GM19238 (cell line): ENCODE data around the gene CYP4Z1.
"Not testable (repeated sequence)": the region's sequence is repeated elsewhere in the genome, so short reads cannot be mapped to it uniquely, and the experiment has no call there.

Experiments used
- DNase-seq: peaks from one replicate; pipeline ENCODE4 v3.0.0; 2011; ENCODE audit warnings: low spot score; ENCODE audit not compliant: insufficient read length

The CYP4Z1 gene, protein sequence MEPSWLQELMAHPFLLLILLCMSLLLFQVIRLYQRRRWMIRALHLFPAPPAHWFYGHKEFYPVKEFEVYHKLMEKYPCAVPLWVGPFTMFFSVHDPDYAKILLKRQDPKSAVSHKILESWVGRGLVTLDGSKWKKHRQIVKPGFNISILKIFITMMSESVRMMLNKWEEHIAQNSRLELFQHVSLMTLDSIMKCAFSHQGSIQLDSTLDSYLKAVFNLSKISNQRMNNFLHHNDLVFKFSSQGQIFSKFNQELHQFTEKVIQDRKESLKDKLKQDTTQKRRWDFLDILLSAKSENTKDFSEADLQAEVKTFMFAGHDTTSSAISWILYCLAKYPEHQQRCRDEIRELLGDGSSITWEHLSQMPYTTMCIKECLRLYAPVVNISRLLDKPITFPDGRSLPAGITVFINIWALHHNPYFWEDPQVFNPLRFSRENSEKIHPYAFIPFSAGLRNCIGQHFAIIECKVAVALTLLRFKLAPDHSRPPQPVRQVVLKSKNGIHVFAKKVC

DNA sequence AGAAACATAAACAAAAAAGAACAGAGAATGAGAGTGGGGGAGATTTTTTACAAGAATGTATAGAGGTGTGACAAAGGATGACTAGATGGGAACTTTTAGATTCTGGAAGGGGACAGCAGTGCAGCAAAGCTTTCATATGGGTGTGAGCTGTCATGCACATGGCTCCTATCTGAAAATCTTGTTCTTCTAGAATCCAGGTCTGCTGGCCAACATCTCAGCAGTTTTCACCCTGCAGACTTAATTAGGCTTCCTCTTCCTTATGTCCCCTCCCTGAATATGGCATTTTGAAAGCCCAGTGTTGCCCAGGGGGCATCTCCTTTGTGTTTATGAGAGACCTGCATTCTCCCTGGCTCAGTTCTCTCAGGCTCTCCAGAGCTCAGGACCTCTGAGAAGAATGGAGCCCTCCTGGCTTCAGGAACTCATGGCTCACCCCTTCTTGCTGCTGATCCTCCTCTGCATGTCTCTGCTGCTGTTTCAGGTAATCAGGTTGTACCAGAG is at the start of gene CYP4Z1:
Gene CYP4Z1, plus strand, starts transcription at position 135 of the 498 bp plus-strand sequence. Its CDS starts 260 bp downstream, at position 395.
- no peak for DNase-seq

DNA sequence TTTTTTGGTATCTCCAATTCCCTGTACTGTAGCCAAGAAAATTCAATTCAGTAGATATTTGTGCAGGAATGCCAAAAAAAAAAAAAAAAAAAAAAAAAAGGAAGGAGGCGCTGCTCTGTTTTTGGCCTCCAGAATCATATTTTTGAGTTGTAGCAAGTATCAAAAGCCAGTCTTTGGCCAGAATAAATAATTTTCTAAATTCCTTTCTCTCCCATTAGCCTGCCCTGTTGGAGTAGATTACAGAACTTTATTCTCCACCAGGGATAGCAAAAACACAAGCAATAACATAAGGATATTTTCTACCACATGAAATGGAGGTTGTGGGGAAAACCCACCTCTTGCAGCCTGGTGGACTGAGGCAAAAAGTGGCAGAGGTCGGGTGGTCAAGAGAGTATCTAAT is 46.0 kb upstream of the CYP4Z1 start:
- DNase-seq, result no peak

DNA sequence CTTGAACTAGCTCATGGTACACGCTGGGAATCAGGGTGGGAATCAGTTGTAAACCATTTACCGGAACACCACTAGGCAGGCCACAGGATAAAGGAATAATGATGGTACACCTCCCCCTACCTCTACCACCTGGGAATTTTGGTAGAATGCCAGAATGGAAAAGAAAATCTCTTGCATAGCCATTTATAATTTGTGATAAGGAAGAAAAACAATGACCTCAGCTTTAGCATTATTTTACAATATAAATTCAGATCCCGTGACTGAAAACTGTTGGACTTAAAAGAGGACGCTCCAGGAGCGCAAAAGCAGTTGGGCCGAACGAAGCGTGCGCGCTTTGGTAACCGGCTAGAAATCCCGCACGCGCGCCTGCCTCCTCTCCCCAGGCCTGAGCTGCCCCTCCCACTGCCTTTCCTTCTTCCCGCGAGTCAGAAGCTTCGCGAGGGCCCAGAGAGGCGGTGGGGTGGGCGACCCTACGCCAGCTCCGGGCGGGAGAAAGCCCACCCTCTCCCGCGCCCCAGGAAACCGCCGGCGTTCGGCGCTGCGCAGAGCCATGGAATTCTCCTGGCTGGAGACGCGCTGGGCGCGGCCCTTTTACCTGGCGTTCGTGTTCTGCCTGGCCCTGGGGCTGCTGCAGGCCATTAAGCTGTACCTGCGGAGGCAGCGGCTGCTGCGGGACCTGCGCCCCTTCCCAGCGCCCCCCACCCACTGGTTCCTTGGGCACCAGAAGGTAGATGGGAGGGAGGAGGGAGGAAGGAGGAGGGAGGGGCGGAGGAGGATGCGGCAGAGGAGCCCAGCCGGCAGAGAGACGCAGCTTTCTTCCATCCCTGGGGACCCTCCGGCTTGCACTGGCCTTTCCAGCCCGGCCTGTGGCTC is 43.5 kb upstream of the CYP4Z1 start, which contains the start of gene CYP4X1:
Gene CYP4X1, plus strand, starts transcription at position 402 of the 873 bp plus-strand sequence. Its CDS starts 149 bp downstream, at position 551.
- no peak for DNase-seq

DNA sequence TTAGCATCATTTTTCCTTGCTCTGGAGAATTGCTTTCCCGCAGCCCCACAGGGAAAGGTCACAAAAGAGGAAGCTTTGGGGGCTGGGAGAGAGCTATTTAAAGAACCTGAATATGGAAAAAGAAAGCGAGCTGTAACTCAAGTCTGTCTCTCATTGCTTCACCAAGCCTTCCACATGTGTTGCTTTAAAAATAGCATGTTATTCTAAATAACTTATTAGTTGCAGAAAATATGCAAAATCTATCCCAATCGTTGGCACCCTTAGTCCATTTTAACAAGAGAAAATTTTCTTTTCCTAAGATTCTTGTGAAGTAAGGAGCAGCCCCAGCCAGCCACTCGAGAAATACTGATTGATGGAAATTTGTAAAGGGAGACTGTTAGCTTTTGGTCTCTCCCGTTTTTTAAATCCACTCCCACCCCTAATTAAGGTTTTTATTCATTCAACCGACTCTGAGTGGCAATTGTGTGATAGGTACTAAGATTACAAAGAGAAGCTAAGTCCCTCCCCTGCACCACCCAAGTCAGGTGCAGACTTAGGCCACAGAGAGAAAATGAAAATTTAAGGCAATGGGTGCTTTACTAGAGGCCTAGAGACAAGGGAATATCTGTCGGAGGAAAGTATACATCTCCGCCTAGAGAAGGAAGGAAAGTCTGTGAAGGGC is 42.8 kb upstream of the CYP4Z1 start:
- DNase-seq, result no peak

DNA sequence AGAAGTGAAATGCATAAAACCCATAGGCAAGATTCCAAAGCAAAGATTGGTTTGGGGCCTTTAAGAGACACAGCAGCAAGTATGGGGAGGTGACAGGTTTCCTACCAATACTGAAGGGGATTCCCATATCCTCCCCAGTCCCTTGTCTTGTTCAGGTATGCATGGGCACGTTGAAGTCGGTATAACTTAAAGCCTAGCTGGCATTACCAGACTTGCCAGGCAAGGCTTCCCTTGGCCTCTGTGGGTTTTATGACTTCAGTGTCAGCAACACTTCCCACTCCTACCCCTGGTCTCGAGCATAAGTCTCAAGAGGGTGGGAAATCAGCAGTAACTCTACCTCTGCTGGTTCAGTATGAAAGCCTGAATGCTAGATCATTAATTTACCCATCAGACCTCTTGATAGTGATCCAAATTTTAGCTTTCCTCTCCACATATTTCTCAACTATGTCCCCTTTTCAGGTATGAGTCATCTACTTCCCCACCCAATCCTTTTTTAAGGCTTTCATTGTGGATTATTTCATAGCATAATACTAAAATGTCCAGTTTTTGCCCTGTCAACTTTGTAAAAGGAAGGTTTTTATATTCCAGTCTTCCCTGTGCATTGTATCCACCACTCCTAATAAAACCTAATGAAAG is 36.7 kb upstream of the CYP4Z1 start:
- DNase-seq, result no peak

DNA sequence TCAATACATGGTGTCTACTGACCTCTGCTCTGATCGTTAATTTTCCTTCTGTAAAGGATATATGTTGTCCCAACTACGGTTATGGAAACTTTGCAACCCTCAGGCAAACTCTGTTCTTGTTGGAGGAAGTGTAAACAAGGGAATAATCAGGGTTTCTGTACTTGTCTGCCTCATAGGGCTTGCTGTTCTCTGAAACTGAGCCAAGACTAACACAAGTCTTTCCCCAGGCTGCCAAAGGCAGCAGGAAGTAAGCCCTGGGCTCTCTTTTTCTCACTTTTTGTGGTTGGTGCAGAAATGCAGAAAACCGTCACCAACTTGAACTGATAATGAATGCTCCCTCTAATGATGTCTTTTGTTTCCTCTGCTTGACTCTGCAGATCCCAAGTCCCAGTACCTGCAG is 36.0 kb upstream of the CYP4Z1 start:
- DNase-seq, result no peak

DNA sequence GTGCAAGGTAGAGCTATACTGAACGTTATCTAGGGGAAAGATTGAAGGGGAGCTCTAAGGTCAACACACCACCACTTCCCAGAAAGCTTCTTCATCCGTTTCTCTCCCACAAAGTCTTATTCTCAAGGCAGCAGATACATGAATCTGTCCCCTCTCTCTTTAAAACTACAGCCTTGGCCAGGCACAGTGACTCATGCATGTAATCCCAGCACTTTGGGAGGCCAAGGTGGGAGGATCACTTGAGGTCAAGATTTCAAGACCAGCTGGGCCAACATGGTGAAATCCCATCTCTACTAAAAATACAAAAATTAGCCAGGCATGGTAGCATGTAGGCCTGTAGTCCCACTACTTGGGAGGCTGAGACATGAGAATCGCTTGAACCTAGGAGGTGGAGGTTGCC is 35.4 kb upstream of the CYP4Z1 start:
- DNase-seq, result no peak

DNA sequence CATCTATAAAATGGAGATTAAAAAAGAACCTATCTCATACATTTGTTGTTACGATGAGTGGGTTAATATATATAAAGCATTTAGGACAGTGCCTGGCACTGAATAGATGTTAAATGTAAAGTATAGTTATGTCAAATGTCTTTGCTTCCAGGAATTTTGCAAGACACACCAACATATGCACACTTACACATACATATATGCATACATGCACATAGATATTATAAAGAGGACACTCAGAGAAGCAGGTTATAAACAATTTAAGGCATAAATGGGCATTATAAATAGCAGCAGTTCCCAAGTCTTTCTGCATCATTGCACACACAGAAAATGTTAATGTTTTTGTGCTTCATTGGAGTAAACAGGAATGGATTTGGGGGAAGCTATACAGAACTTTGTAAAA is 30.3 kb upstream of the CYP4Z1 start:
- DNase-seq, result no peak

DNA sequence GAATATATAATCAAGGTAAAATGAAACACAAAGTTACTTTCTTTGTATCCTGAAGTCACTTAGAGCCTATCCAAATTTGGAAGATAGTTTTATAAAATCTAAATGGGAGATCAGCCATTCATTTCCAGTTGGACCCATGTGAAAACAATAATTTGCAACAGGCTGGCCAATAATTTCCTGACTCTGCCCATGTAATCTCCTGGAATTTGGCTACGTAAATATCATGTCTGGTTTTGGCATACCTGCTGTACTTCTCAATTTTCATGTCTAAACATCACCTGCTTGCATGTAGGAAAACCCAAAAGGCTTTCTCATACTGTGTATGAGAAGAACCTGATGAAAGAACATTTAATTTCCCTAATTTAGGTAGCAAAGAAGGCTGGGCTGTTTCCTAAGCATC is 7.7 kb upstream of the CYP4Z1 start:
- DNase-seq, result no peak

DNA sequence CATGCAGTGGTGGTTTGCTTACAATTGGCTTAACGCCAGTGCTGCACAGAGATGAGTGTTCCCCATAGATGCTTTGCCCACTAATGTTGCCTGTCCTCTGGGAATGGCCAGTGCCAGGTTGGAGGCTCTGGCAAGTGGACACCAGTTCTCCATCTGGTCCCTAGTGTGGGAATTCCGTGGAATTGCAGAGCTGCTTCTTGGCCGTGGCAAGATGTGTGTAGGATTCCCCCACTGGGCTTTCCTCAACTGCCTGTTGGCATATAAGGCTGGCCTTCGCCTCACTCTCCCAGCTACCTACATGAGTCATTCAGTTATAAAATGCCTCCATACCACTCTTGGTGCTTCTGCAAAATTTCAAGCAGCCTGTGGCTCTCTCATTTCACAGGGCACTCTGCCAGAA is 2.0 kb downstream of the CYP4Z1 start:
- DNase-seq, result not testable (repeated sequence)

DNA sequence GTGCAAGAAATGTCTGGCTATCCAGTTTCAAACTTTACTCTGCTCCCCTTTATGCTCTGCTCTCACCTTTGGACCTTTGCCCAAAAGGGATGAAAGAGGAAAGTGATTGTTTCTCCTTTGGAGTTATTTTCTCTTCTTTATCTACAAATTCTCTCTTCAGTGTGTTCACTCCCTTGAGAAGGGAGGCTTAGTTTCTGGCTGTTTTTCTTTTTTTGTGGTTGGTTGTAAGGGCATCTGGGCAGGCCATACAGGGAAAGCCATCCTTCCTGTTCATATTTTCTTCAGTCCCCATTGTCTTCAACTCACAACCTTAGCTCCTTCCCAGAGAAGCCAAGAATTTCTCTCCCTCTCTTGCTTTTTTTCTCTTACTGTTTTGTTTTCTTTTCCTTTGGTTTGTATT is 2.5 kb downstream of the CYP4Z1 start:
- not testable (repeated sequence) for DNase-seq

DNA sequence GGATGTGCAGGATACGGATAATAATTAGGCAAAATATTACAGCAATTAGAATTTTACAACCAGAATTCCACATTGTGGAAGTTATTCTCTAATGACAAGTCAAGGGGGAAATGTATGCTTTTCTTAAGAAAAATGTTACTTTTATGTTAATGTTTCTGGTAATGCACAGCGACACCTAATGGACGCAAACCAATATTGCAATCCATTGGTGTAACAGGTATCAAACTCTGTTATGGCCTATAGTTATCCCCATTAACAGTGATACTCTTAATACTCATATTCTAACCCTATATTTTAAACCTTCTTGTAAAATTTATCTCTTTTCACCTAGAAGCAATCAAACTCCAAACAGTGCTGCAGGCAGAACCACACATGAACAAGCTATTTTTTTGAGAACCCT is 22.3 kb downstream of the CYP4Z1 start:
- DNase-seq, result not testable (repeated sequence)

DNA sequence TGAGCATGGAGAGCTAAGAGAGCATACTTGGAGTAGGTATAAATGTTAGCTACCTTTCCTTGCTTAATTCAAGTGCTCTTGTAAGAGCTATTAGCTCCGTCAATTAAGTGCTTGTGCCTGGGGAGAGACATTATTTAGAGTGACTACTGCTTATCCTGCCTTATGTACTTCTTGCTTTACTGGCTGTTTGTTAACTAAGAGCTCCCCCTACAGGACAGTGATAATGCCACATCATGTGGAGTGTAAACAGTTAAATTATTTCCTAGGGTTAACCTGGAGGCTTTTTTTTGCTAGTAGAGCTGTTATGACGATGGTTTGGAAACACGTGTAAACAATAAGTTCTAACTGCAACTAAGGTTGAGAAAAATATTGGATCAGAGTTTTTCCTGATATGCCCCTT is 24.4 kb downstream of the CYP4Z1 start:
- not testable (repeated sequence) for DNase-seq

DNA sequence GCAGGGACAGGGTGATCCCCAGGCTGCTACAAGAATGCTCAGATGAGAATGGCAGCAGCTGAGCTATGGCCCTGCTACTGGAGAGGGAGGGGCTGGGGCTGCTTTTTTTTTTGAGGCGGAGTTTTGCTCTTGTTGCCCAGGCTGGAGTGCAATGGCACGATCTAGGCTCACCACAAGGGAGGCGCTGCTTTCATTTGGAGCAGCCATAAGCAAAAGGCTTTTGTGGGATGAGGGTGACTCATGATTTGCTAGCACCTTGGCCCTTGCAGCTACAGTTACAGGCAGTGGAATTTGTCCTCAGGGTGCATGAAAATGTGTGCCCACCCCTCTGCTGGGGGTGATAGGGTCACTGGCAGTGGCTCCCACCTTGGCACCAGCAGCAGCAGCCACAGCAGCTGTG is 37.8 kb downstream of the CYP4Z1 start:
- no peak for DNase-seq

DNA sequence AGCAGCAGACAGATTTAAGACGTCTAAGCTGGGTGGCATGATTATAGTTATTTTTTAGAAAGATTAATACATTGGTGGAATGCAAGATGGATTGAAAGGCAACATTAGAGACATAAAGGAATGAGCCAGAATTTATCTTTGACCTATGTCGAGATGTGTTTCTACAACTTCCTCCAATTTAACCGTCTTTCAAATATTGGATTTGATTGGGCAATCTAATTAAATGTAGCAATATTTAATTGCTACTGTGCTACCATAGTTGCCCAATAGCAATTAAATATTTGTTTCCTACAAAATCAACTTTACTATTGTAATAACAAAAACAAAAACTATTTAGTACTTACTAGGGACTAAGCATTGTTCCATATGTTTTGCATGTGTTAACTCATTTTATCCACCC is 39.8 kb downstream of the CYP4Z1 start:
- DNase-seq, result no peak

DNA sequence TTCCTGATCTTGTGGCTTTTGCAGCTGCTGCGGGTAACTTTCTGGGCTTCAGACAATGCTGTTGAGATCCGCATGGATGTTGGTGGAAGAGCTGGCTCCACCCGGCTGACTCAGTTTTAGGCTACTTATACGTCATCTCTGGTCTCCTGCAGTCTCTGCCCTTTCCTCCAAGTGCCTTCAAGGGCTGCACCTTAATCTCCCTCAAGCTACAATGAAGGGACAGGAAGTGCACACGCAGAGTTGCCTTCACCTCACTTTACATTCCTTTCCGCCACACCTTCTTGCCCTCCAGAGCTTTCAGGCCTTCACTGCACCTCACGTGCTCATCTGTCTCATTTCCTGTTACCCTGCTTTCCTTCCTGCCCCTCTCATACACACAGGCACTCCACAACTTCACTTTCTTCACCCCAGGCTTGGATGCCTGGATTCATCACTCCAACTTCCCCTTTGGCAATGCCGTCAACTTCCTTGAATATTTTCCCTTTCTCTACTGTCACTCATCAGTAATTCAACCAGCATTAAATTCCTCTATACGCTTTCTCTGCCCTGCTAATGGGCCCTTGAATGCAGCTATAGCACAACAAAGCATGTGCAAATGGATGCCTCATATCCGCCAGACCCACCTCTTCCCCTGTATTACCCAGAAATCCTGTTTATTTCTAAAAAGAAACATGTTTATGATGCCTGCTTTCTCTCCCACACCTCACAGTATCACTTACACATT is 41.0 kb downstream of the CYP4Z1 start:
- not testable (repeated sequence) for DNase-seq

DNA sequence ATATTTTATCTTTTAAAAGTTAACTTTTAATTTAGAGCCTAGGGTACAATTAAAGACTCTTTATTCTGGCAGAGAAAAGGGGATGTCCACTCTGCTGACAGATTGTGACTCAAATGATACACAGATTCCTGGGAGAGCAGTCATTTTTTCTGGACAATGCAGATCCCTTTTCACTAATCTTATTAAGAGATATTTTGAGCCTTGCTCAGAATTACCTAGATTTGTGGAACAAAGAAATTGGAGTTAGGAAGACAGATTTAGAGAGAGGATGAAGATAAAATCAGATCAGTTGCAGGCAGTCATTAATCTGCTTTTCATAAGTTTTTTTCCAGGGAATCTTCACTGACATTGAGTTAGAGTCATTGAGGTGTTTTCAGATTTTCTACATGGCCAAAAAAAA is 42.5 kb downstream of the CYP4Z1 start:
- DNase-seq, result not testable (repeated sequence)

DNA sequence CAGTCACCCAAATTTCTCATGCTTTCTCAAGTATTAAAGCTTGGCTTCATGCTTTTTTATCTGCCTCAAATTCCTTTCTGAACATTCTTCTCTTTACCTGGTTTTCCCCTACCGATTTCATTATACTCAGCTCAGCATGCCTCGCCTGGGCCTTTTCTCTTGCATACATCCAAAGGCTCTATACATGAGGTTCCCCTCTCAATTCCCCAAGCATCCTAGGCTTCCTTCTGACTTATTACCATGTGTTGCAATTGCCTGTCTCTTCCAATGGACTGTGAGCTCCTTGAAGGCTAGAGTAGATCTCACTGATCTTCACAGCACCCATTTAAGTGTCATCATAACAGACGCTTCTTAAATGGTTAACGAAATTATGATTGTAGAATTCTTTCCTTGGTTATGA is 46.1 kb downstream of the CYP4Z1 start:
- DNase-seq, result no peak

DNA sequence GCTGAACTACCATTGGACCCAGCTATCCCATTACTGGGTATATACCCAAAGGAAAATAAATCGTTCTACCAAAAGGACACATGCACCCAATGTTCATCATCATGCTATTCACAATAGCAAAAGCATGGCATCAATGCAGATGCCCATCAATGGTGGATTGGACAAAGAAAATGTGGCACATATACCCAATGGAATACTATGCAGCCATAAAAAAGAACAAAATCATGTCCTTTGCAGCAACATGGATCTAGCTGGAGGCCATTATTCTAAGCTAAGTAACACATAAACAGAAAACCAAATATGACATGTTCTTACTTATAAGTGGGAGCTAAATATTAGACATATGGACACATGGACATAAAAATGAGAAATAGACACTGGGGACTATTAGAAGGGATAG is 54.0 kb downstream of the CYP4Z1 start:
- DNase-seq, result not testable (repeated sequence)

DNA sequence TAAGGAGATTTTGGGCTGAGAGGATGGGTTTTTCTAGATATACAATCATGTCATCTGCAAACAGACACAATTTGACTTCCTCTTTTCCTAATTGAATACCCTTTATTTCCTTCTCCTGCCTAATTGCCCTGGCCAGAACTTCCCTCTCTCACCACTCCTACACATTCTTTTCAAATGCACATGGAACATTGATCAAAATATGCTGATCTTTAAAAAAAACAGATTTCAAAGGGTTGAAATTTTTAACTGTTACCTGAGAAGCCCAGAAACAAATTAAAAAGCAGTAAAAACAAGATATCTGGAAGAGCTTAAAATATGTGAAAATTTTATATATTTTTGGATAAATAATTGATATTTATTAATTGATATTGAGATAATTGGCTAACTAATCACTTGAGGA is 57.8 kb downstream of the CYP4Z1 start:
- not testable (repeated sequence) for DNase-seq
